Esophagus muscularis mucosa (tissue), 4 donors: ENCODE measurements around the gene ITGA2B.

Experiments used
- CTCF ChIP-seq, 3 experiments: fragments of 200-600 bp in 2 of 3; fragments of 450-650 bp in 1 of 3; sonication (generic) in 2 of 3; IDR thresholded peaks; one replicate each; pipeline ENCODE4 v1.5.1; 2017 to 2019; ENCODE audit warnings: antibody characterized with exemption in 3 of 3, mild to moderate bottlenecking in 2 of 3, moderate library complexity in 1 of 3
- EP300 ChIP-seq: sonication (generic); formaldehyde crosslinking; IDR thresholded peaks from one replicate; pipeline ENCODE4 v1.6.1; 2017; ENCODE audit warnings: antibody characterized with exemption
- POLR2A ChIP-seq: fragments of 450-650 bp; IDR thresholded peaks from one replicate; pipeline ENCODE4 v1.6.1; 2017; ENCODE audit warnings: antibody characterized with exemption, moderate library complexity, mild to moderate bottlenecking, low read depth

- TF ChIP-seq POLR2A (no peak), CTCF (IDR thresholded peaks at IDR 0.05) (no peak), EP300 (no peak)
These were observed 67.1 kb downstream of the ITGA2B start for GRCh38 chr17:44322236-44322895.
